GM18505 (cell line): ENCODE measurements around the gene HAS3.

Source experiments
- ATAC-seq: cut with Tn5 transposase; IDR thresholded peaks from one replicate; pipeline ENCODE4 v1.9.1; 2021; ENCODE audit not compliant: unreplicated experiment
- POLR2A ChIP-seq: IDR thresholded peaks from 4 replicates; pipeline ENCODE4 v1.6.1; 2011; ENCODE audit warnings: borderline replicate concordance; ENCODE audit not compliant: insufficient read depth, insufficient read length; ENCODE audit errors: extremely low read depth

HAS3 gene

GRCh38 chr16:69079697-69080096 is 25.8 kb upstream of the HAS3 start:
- ATAC-seq = no peak
- TF ChIP-seq POLR2A = no peak

- TF ChIP-seq POLR2A = no peak
- no peak for ATAC-seq
Measured at GRCh38 chr16:69083306-69083941, 22.0 kb upstream of the HAS3 start.

DNA sequence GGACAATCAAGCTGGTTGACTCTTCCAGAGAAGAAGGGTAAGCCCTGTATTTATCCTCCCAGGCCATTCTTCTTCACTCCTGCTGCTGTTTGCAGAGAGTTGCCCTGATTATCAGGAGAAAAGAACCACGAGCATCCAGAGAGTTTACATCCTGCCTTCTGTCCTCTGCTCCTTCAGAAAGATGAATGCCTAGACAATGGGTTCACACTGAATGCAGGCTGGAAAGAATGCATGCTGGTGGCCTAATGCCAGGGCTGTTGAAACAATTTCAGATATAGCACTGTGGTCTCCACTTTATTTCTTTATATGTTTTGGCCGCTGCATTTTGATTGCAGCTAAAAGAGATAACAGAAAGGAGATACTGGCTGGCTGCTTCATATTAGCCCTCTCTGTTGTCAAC is 21.2 kb upstream of the HAS3 start:
- ATAC-seq = no peak

GRCh38 chr16:69085032-69085695 is 20.3 kb upstream of the HAS3 start:
- no peak for ATAC-seq
- no peak for TF ChIP-seq POLR2A

More for the DNA sequence above, 21.2 kb upstream of the HAS3 start:
- TF ChIP-seq POLR2A = no peak

DNA sequence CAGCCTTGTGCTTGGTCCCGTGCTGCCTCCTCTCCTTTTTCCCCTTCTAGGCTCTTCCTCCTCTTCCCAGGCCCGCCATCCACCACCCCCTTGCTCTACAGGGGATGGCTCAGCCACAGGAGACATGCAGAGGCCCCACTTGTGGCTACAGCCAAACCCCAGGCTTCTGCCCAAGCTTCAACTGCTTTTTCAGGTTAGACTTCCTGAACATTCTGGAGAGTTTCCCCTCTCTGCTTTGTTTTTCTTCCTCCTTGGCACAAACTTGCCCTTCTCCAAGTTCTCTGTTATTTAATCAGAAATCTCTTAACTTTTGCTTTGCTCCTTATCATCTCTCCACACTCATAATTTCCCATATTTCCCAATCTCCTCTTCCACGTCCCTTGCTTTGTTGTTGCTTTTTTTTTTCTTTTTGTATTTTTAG is 18.3 kb upstream of the HAS3 start:
- no peak for TF ChIP-seq POLR2A
- ATAC-seq = no peak

DNA sequence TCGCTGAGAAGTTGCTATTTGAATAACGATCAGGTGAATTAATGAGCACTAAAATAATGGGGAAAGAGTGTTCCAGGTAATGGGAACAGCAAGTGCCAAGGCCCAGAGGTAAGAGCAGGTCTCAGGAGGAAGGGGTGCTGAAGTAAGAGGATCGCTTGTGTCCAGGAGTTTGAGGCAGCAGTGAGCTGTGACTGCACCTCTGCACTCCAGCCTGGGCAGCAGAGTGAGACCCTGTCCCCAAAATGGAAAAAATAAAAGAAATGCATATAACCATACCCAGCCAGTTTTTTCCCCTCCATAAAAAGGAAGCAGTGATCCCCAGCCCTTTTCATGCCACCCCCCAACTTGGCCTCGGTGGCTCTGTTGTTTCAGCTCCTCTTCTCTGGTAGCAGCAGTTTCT is 16.8 kb upstream of the HAS3 start:
- no peak for TF ChIP-seq POLR2A
- ATAC-seq = no peak

- ATAC-seq = no peak
- no peak for TF ChIP-seq POLR2A
Measured at GRCh38 chr16:69089091-69089910, 16.2 kb upstream of the HAS3 start.

GRCh38 chr16:69093974-69094373 is 11.5 kb upstream of the HAS3 start:
- no peak for TF ChIP-seq POLR2A
- ATAC-seq = no peak

GRCh38 chr16:69094501-69094900 is 11.0 kb upstream of the HAS3 start:
- no peak for TF ChIP-seq POLR2A
- no peak for ATAC-seq

GRCh38 chr16:69095193-69095592 is 10.3 kb upstream of the HAS3 start:
- ATAC-seq = no peak
- TF ChIP-seq POLR2A = no peak

DNA sequence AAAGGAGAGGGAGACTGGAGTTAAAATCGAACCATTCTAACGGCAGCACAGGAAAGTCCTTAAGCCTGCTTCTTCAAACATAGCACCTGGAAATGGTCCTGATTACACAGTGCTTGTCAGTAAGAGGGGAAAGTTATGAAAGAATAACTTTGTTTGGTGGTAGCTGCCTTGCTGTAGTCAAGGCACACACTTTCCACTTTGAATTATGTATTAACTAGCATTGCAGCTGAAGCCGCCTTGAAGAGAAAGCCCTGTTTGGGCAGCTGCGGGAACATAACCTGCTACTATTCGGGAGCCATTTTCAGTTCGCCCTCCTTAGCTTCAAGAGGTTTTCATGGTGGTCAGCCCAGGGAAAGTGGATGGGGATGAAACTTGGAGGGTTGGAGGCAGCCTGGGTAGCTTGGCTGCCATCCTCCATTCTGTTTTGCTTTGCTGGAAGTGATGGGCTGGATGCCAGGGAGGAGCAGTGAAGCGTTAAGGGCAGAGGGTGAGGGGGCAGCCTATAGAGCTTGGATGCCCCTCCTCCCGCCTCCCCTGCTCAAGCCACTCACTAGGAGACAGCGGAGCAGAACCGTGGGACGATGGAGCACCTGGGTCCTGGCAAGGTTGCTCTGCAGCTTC is 5.3 kb upstream of the HAS3 start:
- no peak for TF ChIP-seq POLR2A
- ATAC-seq = no peak

DNA sequence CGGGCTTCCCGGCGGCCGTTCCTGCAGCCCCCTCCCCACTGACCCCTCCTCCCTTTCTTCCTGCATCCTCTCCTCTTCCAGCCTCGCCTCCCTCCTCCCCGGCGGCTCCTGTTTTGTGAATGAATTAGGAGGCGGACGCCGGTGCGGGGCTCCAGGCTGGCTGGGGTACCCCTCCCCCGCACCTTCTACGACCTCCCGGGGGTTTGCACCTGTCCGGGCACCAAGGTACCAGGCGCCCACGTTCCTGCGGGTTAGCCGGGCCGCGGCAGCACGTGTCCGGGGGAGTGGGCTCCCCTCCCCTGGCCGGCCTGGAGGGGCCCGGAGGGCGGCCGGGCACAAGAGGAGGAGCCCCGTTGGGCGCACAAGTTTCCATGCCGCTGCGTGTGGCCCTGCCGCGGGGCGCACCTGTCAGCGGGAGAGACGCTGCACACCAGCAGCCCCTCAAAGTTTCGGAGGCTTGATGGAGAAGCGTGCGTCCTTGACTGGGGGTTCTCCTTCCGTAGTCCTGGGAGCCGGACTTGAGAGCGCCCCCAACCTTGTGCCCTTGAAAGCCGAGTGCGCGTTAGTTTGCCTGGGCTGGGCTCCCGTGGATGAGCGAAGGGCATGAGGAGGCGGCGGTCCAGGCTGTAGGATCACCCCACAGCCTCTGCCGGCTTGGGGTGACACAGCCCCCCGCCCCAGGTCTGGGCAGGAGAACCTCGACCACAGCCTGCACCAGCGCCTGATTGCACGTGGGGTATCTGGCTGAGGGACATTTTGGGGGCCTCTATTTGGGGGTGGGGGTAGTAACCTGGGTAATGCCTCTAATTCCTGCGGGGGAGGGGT is 1.2 kb downstream of the HAS3 start:
- no peak for ATAC-seq
- no peak for TF ChIP-seq POLR2A
